Loucy (cell line): ENCODE data around the gene TRPV6.

Experiments
- EZH2phosphoT487 ChIP-seq: fragments of 200-600 bp; IDR thresholded peaks from 2 replicates; pipeline ENCODE4 v1.6.1; 2018; ENCODE audit warnings: antibody characterized with exemption, mild to moderate bottlenecking, moderate library complexity, borderline replicate concordance
- TF ChIP-seq, protein P1 (sequence below): fragments of 200-600 bp; sonication (generic); conservative IDR thresholded peaks from 2 replicates; pipeline ENCODE4 v1.5.1; 2014; ENCODE audit warnings: mild to moderate bottlenecking, antibody characterized with exemption, low read length

DNA sequence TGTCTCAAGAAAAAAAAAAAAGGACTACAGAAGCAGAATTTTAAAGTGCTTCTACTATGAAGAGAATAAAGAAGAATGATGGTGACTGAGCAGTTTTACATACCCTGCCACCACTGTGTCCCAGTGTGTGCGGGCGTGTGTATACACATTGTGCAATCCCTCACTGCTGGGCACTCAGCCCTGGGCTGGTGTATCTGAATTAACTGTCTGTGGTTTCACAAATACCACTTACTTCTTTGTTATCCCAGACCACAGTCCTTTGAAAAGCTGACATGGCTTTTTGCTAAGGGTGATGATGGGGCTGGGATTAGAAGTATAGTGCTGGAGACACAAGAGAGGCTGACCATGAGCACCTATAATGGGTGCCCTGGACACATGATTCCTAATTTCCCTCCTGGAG lies 21.1 kb upstream of the TRPV6 start:
- TF ChIP-seq, protein P1, sequence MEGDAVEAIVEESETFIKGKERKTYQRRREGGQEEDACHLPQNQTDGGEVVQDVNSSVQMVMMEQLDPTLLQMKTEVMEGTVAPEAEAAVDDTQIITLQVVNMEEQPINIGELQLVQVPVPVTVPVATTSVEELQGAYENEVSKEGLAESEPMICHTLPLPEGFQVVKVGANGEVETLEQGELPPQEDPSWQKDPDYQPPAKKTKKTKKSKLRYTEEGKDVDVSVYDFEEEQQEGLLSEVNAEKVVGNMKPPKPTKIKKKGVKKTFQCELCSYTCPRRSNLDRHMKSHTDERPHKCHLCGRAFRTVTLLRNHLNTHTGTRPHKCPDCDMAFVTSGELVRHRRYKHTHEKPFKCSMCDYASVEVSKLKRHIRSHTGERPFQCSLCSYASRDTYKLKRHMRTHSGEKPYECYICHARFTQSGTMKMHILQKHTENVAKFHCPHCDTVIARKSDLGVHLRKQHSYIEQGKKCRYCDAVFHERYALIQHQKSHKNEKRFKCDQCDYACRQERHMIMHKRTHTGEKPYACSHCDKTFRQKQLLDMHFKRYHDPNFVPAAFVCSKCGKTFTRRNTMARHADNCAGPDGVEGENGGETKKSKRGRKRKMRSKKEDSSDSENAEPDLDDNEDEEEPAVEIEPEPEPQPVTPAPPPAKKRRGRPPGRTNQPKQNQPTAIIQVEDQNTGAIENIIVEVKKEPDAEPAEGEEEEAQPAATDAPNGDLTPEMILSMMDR, result no peak
- TF ChIP-seq EZH2phosphoT487, result no peak
